MM.1S (cell line): ENCODE data around the gene GFRA1.

Experiments
- DNase-seq: peaks from one replicate; pipeline ENCODE4 v3.0.0-alpha.2; 2015
- H2AFZ ChIP-seq: fragments of 300-600 bp; sonication (generic); 2 replicates; pipeline ENCODE4 v1.6.0; 2016; ENCODE audit warnings: antibody characterized with exemption, low read length
- H3F3A ChIP-seq: fragments of 300-600 bp; sonication (generic); 2 replicates; pipeline ENCODE4 v1.6.1; 2016; ENCODE audit warnings: mild to moderate bottlenecking, antibody characterized with exemption, low read length, moderate library complexity, mixed read lengths; ENCODE audit not compliant: insufficient read depth
- H3K27ac ChIP-seq: fragments of 300-600 bp; sonication (generic); 2 replicates; pipeline ENCODE4 v1.5.1; 2016; ENCODE audit warnings: mild to moderate bottlenecking, low read length
- H3K27me3 ChIP-seq: fragments of 300-600 bp; sonication (generic); replicated peaks from 2 replicates; pipeline ENCODE4 v1.6.0; 2016; ENCODE audit warnings: low read length; ENCODE audit not compliant: insufficient read depth
- H3K36me3 ChIP-seq: fragments of 300-600 bp; sonication (generic); replicated peaks from 2 replicates; pipeline ENCODE4 v1.6.1; 2016; ENCODE audit warnings: mild to moderate bottlenecking, low read length, mixed read lengths; ENCODE audit not compliant: insufficient read depth
- H3K4me1 ChIP-seq: fragments of 300-600 bp; sonication (generic); 2 replicates; pipeline ENCODE4 v1.6.1; 2016; ENCODE audit warnings: low read length, mixed read lengths
- H3K4me2 ChIP-seq: fragments of 300-600 bp; sonication (generic); 2 replicates; pipeline ENCODE4 v1.6.0; 2016; ENCODE audit warnings: low read depth, low read length
- H3K4me3 ChIP-seq: fragments of 300-600 bp; sonication (generic); 2 replicates; pipeline ENCODE4 v1.5.1; 2016; ENCODE audit warnings: low read length, mixed read lengths
- H3K79me2 ChIP-seq: fragments of 300-600 bp; sonication (generic); 2 replicates; pipeline ENCODE4 v1.6.1; 2016; ENCODE audit warnings: mixed run types, low read length, mixed read lengths
- H3K9ac ChIP-seq: fragments of 300-600 bp; sonication (generic); 2 replicates; pipeline ENCODE4 v1.6.1; 2016; ENCODE audit warnings: low read length, mixed read lengths
- H3K9me2 ChIP-seq: fragments of 300-600 bp; sonication (generic); replicated peaks from 2 replicates; pipeline ENCODE4 v1.6.1; 2016; ENCODE audit warnings: mild to moderate bottlenecking, low read length, mixed read lengths; ENCODE audit not compliant: insufficient read depth
- H3K9me3 ChIP-seq: fragments of 300-600 bp; sonication (generic); replicated peaks from 2 replicates; pipeline ENCODE4 v1.6.1; 2016; ENCODE audit warnings: mild to moderate bottlenecking, low read length, mixed read lengths; ENCODE audit not compliant: insufficient read depth
- H4K20me1 ChIP-seq: fragments of 300-600 bp; sonication (generic); 2 replicates; pipeline ENCODE4 v1.6.1; 2016; ENCODE audit warnings: mild to moderate bottlenecking, low read length, moderate library complexity, mixed read lengths; ENCODE audit not compliant: insufficient read depth
- CTCF ChIP-seq: fragments of 300-600 bp; sonication (generic); IDR thresholded peaks from 2 replicates; pipeline ENCODE4 v1.5.1; 2016; ENCODE audit warnings: antibody characterized with exemption, low read length, mixed read lengths
- EZH2 ChIP-seq: fragments of 300-600 bp; sonication (generic); optimal IDR thresholded peaks from 2 replicates; pipeline ENCODE3; 2017; ENCODE audit warnings: low read depth, mild to moderate bottlenecking, antibody characterized with exemption, low read length, mixed read lengths
- EZH2phosphoT487 ChIP-seq: fragments of 300-600 bp; sonication (generic); IDR thresholded peaks from 2 replicates; pipeline ENCODE4 v1.6.1; 2018; ENCODE audit warnings: antibody characterized with exemption, low read length

Gene GFRA1

GRCh38 chr10:116232613-116233012, 40.4 kb downstream of the GFRA1 start:
- Histone ChIP-seq H4K20me1 (no peaks in the 10 kb centered on the region), H3K4me3 (no peak overlapping the region), H3K27ac (no peak overlapping the region), H3K27me3 (no peaks in the 10 kb centered on the region), H3K9ac (no peak overlapping the region), H3F3A (no peaks in the 10 kb centered on the region), H3K79me2 (no peaks in the 10 kb centered on the region), H3K9me2 (no peaks in the 10 kb centered on the region), H2AFZ (no peak overlapping the region), H3K9me3 (no peaks in the 10 kb centered on the region), H3K4me2 (no peak overlapping the region), H3K4me1 (no peaks in the 10 kb centered on the region), H3K36me3 (no peaks in the 10 kb centered on the region)
- no peak for TF ChIP-seq EZH2
- TF ChIP-seq CTCF = no peak
- no peak for TF ChIP-seq EZH2phosphoT487
- no peak for DNase-seq

GRCh38 chr10:116226766-116227165, 46.2 kb downstream of the GFRA1 start:
- Histone ChIP-seq H3K9me3 (no peaks in the 10 kb centered on the region), H3K27me3 (no peaks in the 10 kb centered on the region), H3K4me3 (no peak overlapping the region), H4K20me1 (no peaks in the 10 kb centered on the region), H3K9ac (no peak overlapping the region), H3K4me2 (no peak overlapping the region), H3K79me2 (no peaks in the 10 kb centered on the region), H3K27ac (no peak overlapping the region), H2AFZ (no peak overlapping the region), H3K9me2 (no peaks in the 10 kb centered on the region), H3K36me3 (no peaks in the 10 kb centered on the region), H3F3A (no peaks in the 10 kb centered on the region), H3K4me1 (no peaks in the 10 kb centered on the region)
- TF ChIP-seq EZH2phosphoT487 (no peak), CTCF (no peak), EZH2 (no peak)
- DNase-seq = no peak

- Histone ChIP-seq H3K9me3 (no peaks in the 10 kb centered on the region), H3K4me3 (no peak overlapping the region), H3K27ac (no peak overlapping the region), H3K79me2 (no peaks in the 10 kb centered on the region), H2AFZ (no peak overlapping the region), H3K4me2 (no peak overlapping the region), H3K4me1 (no peaks in the 10 kb centered on the region), H4K20me1 (no peaks in the 10 kb centered on the region), H3K9me2 (no peaks in the 10 kb centered on the region), H3F3A (no peaks in the 10 kb centered on the region), H3K9ac (no peak overlapping the region), H3K36me3 (no peaks in the 10 kb centered on the region), H3K27me3 (no peaks in the 10 kb centered on the region)
- TF ChIP-seq EZH2phosphoT487 = no peak
- no peak for TF ChIP-seq CTCF
- TF ChIP-seq EZH2 = no peak
- DNase-seq = no peak
Measured at GRCh38 chr10:116226053-116226452, 47.0 kb downstream of the GFRA1 start.

- no peaks in the 10 kb centered on the region for H3K36me3 ChIP-seq
- no peak overlapping the region for H3K4me3 ChIP-seq
- no peak overlapping the region for H3K27ac ChIP-seq
- H3K4me1 ChIP-seq = no peaks in the 10 kb centered on the region
- TF ChIP-seq EZH2phosphoT487 = no peak
- TF ChIP-seq EZH2 = no peak
- no peak for TF ChIP-seq CTCF
- H3K9ac ChIP-seq = no peak overlapping the region
- H3K9me2 ChIP-seq = no peaks in the 10 kb centered on the region
- H3K4me2 ChIP-seq = no peak overlapping the region
- no peaks in the 10 kb centered on the region for H3K79me2 ChIP-seq
- no peaks in the 10 kb centered on the region for H3F3A ChIP-seq
- H3K27me3 ChIP-seq = no peaks in the 10 kb centered on the region
- no peak overlapping the region for H2AFZ ChIP-seq
- no peaks in the 10 kb centered on the region for H3K9me3 ChIP-seq
- no peaks in the 10 kb centered on the region for H4K20me1 ChIP-seq
- DNase-seq = no peak
Measured at GRCh38 chr10:116223289-116223688, 49.7 kb downstream of the GFRA1 start.
